ENCODE results near the gene PRSS56. TPM values are rescaled to one million over a fixed set of nuclear protein-coding genes. Genes with fewer than 3 reads are reported as not detected.

The PRSS56 gene
- 0.08 to 0.20 TPM (median 0.14 TPM) in 4 of 5 replicates, not detected in the other for total RNA-seq (2022; extraction: Qiagen RNA extraction; ENCODE audit: low read depth)

DNA sequence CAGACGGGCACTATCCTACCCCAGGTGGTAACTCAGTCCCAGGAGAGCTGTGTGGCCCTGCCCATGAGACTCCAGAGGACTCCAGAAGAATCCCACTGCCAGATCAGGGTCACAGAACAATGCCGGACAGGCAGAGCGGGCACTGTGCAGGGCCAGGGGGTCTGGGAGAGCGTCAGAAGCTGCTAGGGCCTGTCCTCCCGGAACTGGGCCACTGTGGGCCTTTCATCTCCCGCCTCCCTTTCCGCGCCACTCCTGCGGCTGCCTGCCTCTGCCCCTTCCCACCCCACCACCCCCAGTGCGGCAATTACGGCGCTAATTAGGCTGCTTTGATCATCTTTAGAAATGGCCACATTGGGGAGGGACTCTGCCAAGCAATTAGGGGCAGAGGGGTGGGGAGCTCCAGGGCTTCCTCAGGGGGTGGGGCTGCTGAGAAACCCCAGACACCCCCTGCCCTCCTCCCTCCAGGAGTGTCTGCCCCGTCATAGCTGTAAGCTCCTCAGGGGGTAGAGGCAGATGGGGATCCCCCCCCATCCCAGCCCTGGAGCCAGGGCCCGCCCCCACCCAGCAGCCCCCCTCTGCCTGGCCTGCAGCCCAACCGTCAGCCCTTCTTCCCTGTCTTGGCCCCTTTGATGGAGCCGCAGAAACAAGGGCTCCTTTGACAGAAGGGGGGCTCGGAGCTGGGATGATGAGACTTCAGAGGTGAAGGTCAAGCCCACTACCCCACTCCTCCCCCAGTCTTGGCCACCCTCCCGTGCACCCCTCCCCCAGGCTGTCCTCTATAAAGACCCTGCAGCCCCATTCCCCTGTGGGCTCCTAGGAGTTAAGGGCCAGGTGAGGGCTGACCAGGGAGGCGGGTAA lies at the start of gene PRSS56:
PRSS56 (plus strand) TSS at position 808 of the 858 bp plus-strand sequence. CDS start 211 bp downstream, outside the sequence.

GRCh38 chr2:232487385-232488096 lies 32.6 kb upstream of the PRSS56 start, which contains the start of gene ECEL1:
TSS of gene ECEL1 (minus strand) at chr2:232487834. CDS start at chr2:232486653, 1,181 bp downstream.

GRCh38 chr2:232525791-232526371 lies 5.7 kb downstream of the PRSS56 start, which contains the start of gene CHRND:
TSS of gene CHRND (plus strand) at chr2:232526160. CDS start at chr2:232526216, 56 bp downstream.

GRCh38 chr2:232539298-232540231 lies 19.4 kb downstream of the PRSS56 start, which contains the start of gene CHRNG:
TSS of gene CHRNG (plus strand) at chr2:232539692. CDS start at chr2:232539748, 56 bp downstream.

DNA sequence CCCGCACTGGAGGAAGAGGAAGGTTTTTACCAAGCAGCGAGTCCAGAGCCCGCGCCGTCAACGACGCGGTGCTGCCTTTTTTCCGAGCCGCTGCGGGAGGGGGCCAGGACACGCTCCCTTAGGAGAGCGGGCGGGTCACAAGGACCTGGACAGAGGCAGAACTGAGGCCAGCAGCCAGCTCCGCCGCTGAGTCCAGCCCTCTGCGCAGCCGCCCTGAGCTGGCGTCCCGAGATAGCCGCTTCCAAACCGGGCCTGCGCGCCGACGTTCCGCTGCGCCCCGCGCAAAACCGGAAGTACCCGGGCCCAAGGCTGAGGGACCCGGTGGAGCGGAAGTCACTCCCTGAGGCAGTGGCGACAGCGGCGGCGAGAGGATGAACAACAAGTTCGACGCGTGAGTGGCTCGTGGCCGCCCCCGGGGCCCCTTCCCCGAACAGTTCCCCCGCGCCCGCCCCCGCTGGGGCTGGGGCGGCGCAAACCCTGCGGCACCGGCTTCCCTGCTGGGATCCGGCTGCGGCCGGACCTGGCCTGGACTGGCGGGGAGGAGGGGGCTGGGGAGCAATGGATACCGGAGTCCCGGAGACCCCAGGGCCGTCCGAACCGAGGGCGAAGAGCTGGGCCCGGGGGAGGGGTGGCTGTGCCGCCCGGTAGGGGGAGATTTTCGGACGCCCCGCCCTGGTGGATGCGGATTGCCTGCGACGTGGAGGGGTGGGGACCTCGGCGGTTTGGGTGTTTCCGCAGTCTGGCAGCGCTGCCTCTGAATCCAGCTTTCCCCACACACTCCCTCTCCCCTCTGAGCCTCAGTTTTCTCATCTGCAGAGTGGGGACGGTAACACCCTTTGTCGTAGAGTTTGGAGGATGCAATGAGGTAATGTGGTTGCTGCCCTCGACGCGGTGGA lies 30.4 kb downstream of the PRSS56 start, which contains the start of the genes EIF4E2 and TIGD1:
EIF4E2 (plus strand) TSS at position 336 of the 896 bp plus-strand sequence; CDS start at position 372, 36 bp downstream.
TIGD1 (minus strand) TSS at position 204 of the 896 bp plus-strand sequence. CDS start 675 bp downstream, outside the sequence.

Other genes starting within 250 kb of the PRSS56 start
- gene ALPP, start 141.6 kb upstream of the PRSS56 start, total RNA-seq (2022; extraction: Qiagen RNA extraction; ENCODE audit: low read depth), result 0.23 to 0.37 TPM (median 0.35 TPM) in 5 replicates
- gene ALPG, start 113.5 kb upstream of the PRSS56 start, total RNA-seq (2022; extraction: Qiagen RNA extraction; ENCODE audit: low read depth), result 0.06 to 0.23 TPM (median 0.12 TPM) in 4 of 5 replicates, not detected in the other
- not detected in 5 replicates for gene ALPI, start 64.2 kb upstream of the PRSS56 start, total RNA-seq (2022; extraction: Qiagen RNA extraction; ENCODE audit: low read depth)
- 0.07 to 0.37 TPM (median 0.10 TPM) in 4 of 5 replicates, not detected in the other for gene ECEL1, start 32.6 kb upstream of the PRSS56 start, total RNA-seq (2022; extraction: Qiagen RNA extraction; ENCODE audit: low read depth)
- gene CHRND, start 5.8 kb downstream of the PRSS56 start, total RNA-seq (2022; extraction: Qiagen RNA extraction; ENCODE audit: low read depth), result not detected in 5 replicates
- not detected in 5 replicates for gene CHRNG, start 19.3 kb downstream of the PRSS56 start, total RNA-seq (2022; extraction: Qiagen RNA extraction; ENCODE audit: low read depth)
- 4.6 to 5.1 TPM (median 4.9 TPM) in 5 replicates for gene TIGD1, start 30.2 kb downstream of the PRSS56 start, total RNA-seq (2022; extraction: Qiagen RNA extraction; ENCODE audit: low read depth)
- 89.4 to 249 TPM (median 97.4 TPM) in 5 replicates for gene EIF4E2, start 30.3 kb downstream of the PRSS56 start, total RNA-seq (2022; extraction: Qiagen RNA extraction; ENCODE audit: low read depth)
- gene EFHD1, start 113.2 kb downstream of the PRSS56 start, total RNA-seq (2022; extraction: Qiagen RNA extraction; ENCODE audit: low read depth), result 1.6 to 2.4 TPM (median 2.3 TPM) in 5 replicates
- gene GIGYF2, start 176.9 kb downstream of the PRSS56 start, total RNA-seq (2022; extraction: Qiagen RNA extraction; ENCODE audit: low read depth), result 23.9 to 31.4 TPM (median 28.4 TPM) in 5 replicates

All from A549 treated with CpdA at 1 μM for 4 hours (cell line).